ENCODE measurements around the gene IRF2BPL.

- TF ChIP-seq MAX (CRISPR knock-in tag; IDR thresholded peaks at IDR 0.05), result no peak
- no peak for TF ChIP-seq SNRNP70 (optimal IDR thresholded peaks at IDR 0.05; ENCODE audit: low read depth, low read length)
Observed at GRCh38 chr14:76993752-76994151, 34.8 kb downstream of the IRF2BPL start.

Data from K562 (cell line).